Left ventricle myocardium inferior (tissue), 1 donor: ENCODE data around the gene THEM5. TPM values are rescaled to one million over a fixed set of nuclear protein-coding genes. Genes with fewer than 3 reads are reported as not detected.

ENCODE experiments used
- DNase-seq: peaks from one replicate; pipeline ENCODE4 v3.0.0-alpha.2; 2020
- H3K27ac ChIP-seq: fragments of 200-600 bp; replicated peaks from 2 replicates; pipeline ENCODE4 v1.8.0; 2021
- H3K27me3 ChIP-seq: fragments of 200-600 bp; 2 replicates; pipeline ENCODE4 v1.8.0; 2021; ENCODE audit warnings: low read depth
- H3K36me3 ChIP-seq: fragments of 200-600 bp; 2 replicates; pipeline ENCODE4 v1.8.0; 2021
- H3K4me1 ChIP-seq: fragments of 200-600 bp; 2 replicates; pipeline ENCODE4 v1.8.0; 2021
- H3K4me3 ChIP-seq: fragments of 200-600 bp; 2 replicates; pipeline ENCODE4 v1.8.0; 2021; ENCODE audit warnings: mild to moderate bottlenecking, moderate library complexity
- H3K9me3 ChIP-seq: fragments of 200-600 bp; replicated peaks from 2 replicates; pipeline ENCODE4 v1.8.0; 2021
- intact Hi-C: fragments of 100-400 bp; cut with micrococcal nuclease; formaldehyde crosslinking; loops from one replicate; pipeline ENCODE4 v1.11.0; 2022
- total RNA-seq: library from RNA; stranded (reverse); fragmentation: NEBNext Ultra II Directional; extraction: Animal tissue kit (Norgen Biotek cat#: 25700); gene quantifications from one replicate; pipeline ENCODE4 v1.2.1, GENCODE V29; 2021
- TF ChIP-seq, protein P1 (sequence below): fragments of 200-600 bp; IDR thresholded peaks from 2 replicates; pipeline ENCODE4 v1.8.0; 2021; ENCODE audit warnings: antibody characterized with exemption, mild to moderate bottlenecking, borderline replicate concordance
- donor health status: DM: no; HTN: yes; CAD: no; lungs with severe emphysema.

The THEM5 gene
- total RNA-seq, 1 donor from 2014 or later, result not detected

DNA sequence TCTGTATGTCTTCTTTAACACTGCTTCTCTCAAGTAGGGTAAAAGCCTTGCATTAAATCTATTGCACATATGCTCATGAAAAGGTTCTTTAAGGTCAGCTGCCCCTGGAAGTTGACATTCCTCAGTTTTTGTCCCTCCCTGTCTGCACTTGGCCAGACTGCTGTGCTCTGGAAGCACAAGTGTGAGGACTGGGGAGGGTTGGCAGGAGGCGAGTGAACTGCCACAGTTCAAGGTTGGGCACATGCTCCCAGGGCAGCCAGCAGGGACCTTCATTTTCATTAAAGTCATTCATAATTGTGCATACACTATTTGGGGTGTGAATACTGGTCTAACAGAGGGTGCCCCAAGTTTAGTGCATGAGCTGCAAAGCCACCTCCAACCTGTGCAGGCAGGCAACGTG is 10.9 kb upstream of the THEM5 start:
- intact Hi-C loops, result no loop called here
- Histone ChIP-seq H3K36me3 (no peaks in the 10 kb centered on the region), H3K4me3 (no peak overlapping the region), H3K4me1 (peaks cover 8% of the 10 kb centered on the region), H3K9me3 (no peaks in the 10 kb centered on the region), H3K27ac (no peak overlapping the region), H3K27me3 (no peaks in the 10 kb centered on the region)
- no peak for DNase-seq
- TF ChIP-seq, protein P1, sequence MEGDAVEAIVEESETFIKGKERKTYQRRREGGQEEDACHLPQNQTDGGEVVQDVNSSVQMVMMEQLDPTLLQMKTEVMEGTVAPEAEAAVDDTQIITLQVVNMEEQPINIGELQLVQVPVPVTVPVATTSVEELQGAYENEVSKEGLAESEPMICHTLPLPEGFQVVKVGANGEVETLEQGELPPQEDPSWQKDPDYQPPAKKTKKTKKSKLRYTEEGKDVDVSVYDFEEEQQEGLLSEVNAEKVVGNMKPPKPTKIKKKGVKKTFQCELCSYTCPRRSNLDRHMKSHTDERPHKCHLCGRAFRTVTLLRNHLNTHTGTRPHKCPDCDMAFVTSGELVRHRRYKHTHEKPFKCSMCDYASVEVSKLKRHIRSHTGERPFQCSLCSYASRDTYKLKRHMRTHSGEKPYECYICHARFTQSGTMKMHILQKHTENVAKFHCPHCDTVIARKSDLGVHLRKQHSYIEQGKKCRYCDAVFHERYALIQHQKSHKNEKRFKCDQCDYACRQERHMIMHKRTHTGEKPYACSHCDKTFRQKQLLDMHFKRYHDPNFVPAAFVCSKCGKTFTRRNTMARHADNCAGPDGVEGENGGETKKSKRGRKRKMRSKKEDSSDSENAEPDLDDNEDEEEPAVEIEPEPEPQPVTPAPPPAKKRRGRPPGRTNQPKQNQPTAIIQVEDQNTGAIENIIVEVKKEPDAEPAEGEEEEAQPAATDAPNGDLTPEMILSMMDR, result no peak

DNA sequence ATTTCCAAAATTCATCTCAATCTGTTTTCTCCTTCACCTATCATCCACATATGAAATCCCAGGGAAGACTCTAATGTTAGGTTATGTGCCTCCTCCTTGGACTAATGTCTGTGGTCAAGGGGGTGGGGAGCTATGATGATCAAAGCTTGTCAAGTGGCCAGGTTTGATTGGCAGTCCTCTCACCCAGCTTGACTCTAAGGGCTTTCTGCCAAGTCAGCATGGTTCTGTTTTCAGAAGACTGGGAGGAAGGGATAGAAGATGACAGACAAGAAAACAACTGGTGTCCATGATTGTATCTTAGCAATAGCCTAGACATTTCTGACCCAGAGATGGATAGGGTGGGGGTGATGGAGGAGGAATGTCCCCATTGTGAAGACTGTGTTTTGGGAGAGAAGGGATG is 9.1 kb upstream of the THEM5 start:
- TF ChIP-seq, protein P1, result no peak
- DNase-seq, result no peak
- intact Hi-C loops, result no loop called here
- Histone ChIP-seq H3K36me3 (no peaks in the 10 kb centered on the region), H3K9me3 (no peaks in the 10 kb centered on the region), H3K27me3 (no peaks in the 10 kb centered on the region), H3K27ac (no peak overlapping the region), H3K4me3 (no peak overlapping the region), H3K4me1 (peaks cover 8% of the 10 kb centered on the region)

GRCh38 chr1:151860504-151861187 is 7.1 kb upstream of the THEM5 start:
- intact Hi-C loops, result no loop called here
- TF ChIP-seq, protein P1, result no peak
- Histone ChIP-seq H3K27me3 (no peaks in the 10 kb centered on the region), H3K27ac (no peak overlapping the region), H3K36me3 (no peaks in the 10 kb centered on the region), H3K9me3 (no peaks in the 10 kb centered on the region), H3K4me3 (no peak overlapping the region), H3K4me1 (peaks cover 12% of the 10 kb centered on the region)
- no peak for DNase-seq

- Histone ChIP-seq H3K4me3 (no peak overlapping the region), H3K4me1 (peaks cover 18% of the 10 kb centered on the region), H3K36me3 (no peaks in the 10 kb centered on the region), H3K9me3 (no peaks in the 10 kb centered on the region), H3K27ac (no peak overlapping the region), H3K27me3 (no peaks in the 10 kb centered on the region)
- TF ChIP-seq, protein P1, result no peak
- intact Hi-C loops, result no loop called here
- DNase-seq, result no peak
These were observed 6.4 kb upstream of the THEM5 start for GRCh38 chr1:151859891-151860293.

GRCh38 chr1:151858886-151859665 is 5.6 kb upstream of the THEM5 start:
- no peak overlapping the region for H3K27ac ChIP-seq
- H3K4me1 ChIP-seq, result peaks cover 10% of the 10 kb centered on the region
- H3K36me3 ChIP-seq, result no peaks in the 10 kb centered on the region
- intact Hi-C loops, result no loop called here
- DNase-seq, result no peak
- no peaks in the 10 kb centered on the region for H3K27me3 ChIP-seq
- H3K4me3 ChIP-seq, result no peak overlapping the region
- no peaks in the 10 kb centered on the region for H3K9me3 ChIP-seq
- TF ChIP-seq, protein P1, result no peak
